H9 (cell line): Measurements from ENCODE around the gene SELPLG. TPM values are rescaled to one million over a fixed set of nuclear protein-coding genes. Genes with fewer than 3 reads are reported as not detected.

Experiments
- DNase-seq: peaks from one replicate; pipeline ENCODE4 v3.0.0-alpha.2; 2017
- H2AFZ ChIP-seq: one replicate; pipeline ENCODE4 v1.6.1; 2013; ENCODE audit warnings: mild to moderate bottlenecking, low read length, control low read depth, moderate library complexity
- H2AK5ac ChIP-seq: 2 replicates; pipeline ENCODE4 v1.6.1; 2013; ENCODE audit warnings: low read length, control low read depth, mixed read lengths; ENCODE audit not compliant: insufficient read length
- H2BK120ac ChIP-seq: one replicate; pipeline ENCODE4 v1.6.1; 2013; ENCODE audit warnings: low read depth, mild to moderate bottlenecking, low read length, control low read depth, inconsistent platforms; ENCODE audit not compliant: poor library complexity, severe bottlenecking
- H2BK12ac ChIP-seq: 2 replicates; pipeline ENCODE4 v1.6.1; 2013; ENCODE audit warnings: low read length, control low read depth, mixed read lengths, low read depth; ENCODE audit not compliant: insufficient read length
- H2BK15ac ChIP-seq: 2 replicates; pipeline ENCODE4 v1.6.1; 2013; ENCODE audit warnings: low read depth, low read length, control low read depth
- H2BK20ac ChIP-seq: one replicate; pipeline ENCODE4 v1.6.1; 2013; ENCODE audit warnings: low read depth, mild to moderate bottlenecking, low read length, control low read depth, inconsistent platforms; ENCODE audit not compliant: poor library complexity, severe bottlenecking
- H2BK5ac ChIP-seq: 2 replicates; pipeline ENCODE4 v1.6.1; 2013; ENCODE audit warnings: low read length, control low read depth, mixed read lengths; ENCODE audit not compliant: insufficient read length
- H3K14ac ChIP-seq: 2 replicates; pipeline ENCODE4 v1.6.1; 2013; ENCODE audit warnings: low read length, control low read depth; ENCODE audit not compliant: insufficient read depth
- H3K18ac ChIP-seq: 2 replicates; pipeline ENCODE4 v1.6.1; 2013; ENCODE audit warnings: low read depth, mild to moderate bottlenecking, mixed read lengths, low read length, control low read depth; ENCODE audit not compliant: insufficient read length
- H3K23ac ChIP-seq: 2 replicates; pipeline ENCODE4 v1.6.1; 2013; ENCODE audit warnings: low read length, control low read depth, mixed read lengths, low read depth; ENCODE audit not compliant: insufficient read length
- H3K23me2 ChIP-seq: 2 replicates; pipeline ENCODE4 v1.6.1; 2013; ENCODE audit warnings: low read depth, mild to moderate bottlenecking, mixed read lengths, low read length, control low read depth; ENCODE audit not compliant: insufficient read length, poor library complexity, severe bottlenecking
- H3K27ac ChIP-seq: 2 replicates; pipeline ENCODE4 v1.5.1; 2013; ENCODE audit warnings: low read length, control low read depth, mixed read lengths, low read depth; ENCODE audit not compliant: insufficient read length
- H3K27me3 ChIP-seq: 2 replicates; pipeline ENCODE4 v1.6.1; 2013; ENCODE audit warnings: low read length, control low read depth, inconsistent platforms; ENCODE audit not compliant: insufficient read depth
- H3K4ac ChIP-seq: 2 replicates; pipeline ENCODE4 v1.6.1; 2013; ENCODE audit warnings: low read depth, mild to moderate bottlenecking, control low read depth, inconsistent platforms, low read length, moderate library complexity
- H3K4me1 ChIP-seq: 2 replicates; pipeline ENCODE4 v1.6.1; 2013; ENCODE audit warnings: low read length, control low read depth, inconsistent platforms; ENCODE audit not compliant: insufficient read depth
- H3K4me2 ChIP-seq: 2 replicates; pipeline ENCODE4 v1.6.1; 2013; ENCODE audit warnings: low read length, control low read depth, mixed read lengths; ENCODE audit not compliant: insufficient read length, insufficient read depth
- H3K56ac ChIP-seq: 2 replicates; pipeline ENCODE4 v1.6.1; 2013; ENCODE audit warnings: low read depth, mild to moderate bottlenecking, mixed read lengths, low read length, control low read depth; ENCODE audit not compliant: insufficient read length
- H3K79me1 ChIP-seq: 2 replicates; pipeline ENCODE4 v1.6.1; 2013; ENCODE audit warnings: low read depth, mild to moderate bottlenecking, moderate library complexity, low read length, control low read depth, inconsistent platforms; ENCODE audit not compliant: insufficient read depth, poor library complexity, severe bottlenecking
- H3K79me2 ChIP-seq: 2 replicates; pipeline ENCODE4 v1.6.1; 2013; ENCODE audit warnings: low read length, control low read depth, inconsistent platforms; ENCODE audit not compliant: insufficient read depth
- H3K9ac ChIP-seq: 2 replicates; pipeline ENCODE4 v1.6.1; 2013; ENCODE audit warnings: low read length, control low read depth, mixed read lengths; ENCODE audit not compliant: insufficient read length; ENCODE audit errors: extremely low read depth
- H3K9me3 ChIP-seq: one replicate; pipeline ENCODE4 v1.6.1; 2013; ENCODE audit warnings: low read depth, low read length, inconsistent platforms; ENCODE audit not compliant: control insufficient read depth
- H3T11ph ChIP-seq: one replicate; pipeline ENCODE4 v1.6.1; 2013; ENCODE audit warnings: mild to moderate bottlenecking, low read length, control low read depth, inconsistent platforms
- H4K20me1 ChIP-seq: one replicate; pipeline ENCODE4 v1.6.1; 2013; ENCODE audit not compliant: control insufficient read depth, insufficient read length, insufficient read depth
- H4K5ac ChIP-seq: 2 replicates; pipeline ENCODE4 v1.6.1; 2013; ENCODE audit warnings: low read depth, mild to moderate bottlenecking, mixed read lengths, low read length, control low read depth; ENCODE audit not compliant: insufficient read length
- H4K8ac ChIP-seq: replicated peaks from 2 replicates; pipeline ENCODE4 v1.6.1; 2013; ENCODE audit warnings: low read length, control low read depth, mixed read lengths, low read depth; ENCODE audit not compliant: insufficient read length
- H4K91ac ChIP-seq: 2 replicates; pipeline ENCODE4 v1.6.1; 2013; ENCODE audit warnings: low read depth, mild to moderate bottlenecking, moderate library complexity, mixed read lengths, low read length, control low read depth; ENCODE audit not compliant: insufficient read length
- H3K27ac Mint-ChIP-seq, 3 experiments: 2 replicates in 2 of 3; 3 replicates in 1 of 3; pipeline ENCODE4 v1.8.0; 2020 to 2021; ENCODE audit warnings: mixed read lengths in 3 of 3, mild to moderate bottlenecking in 1 of 3, moderate library complexity in 1 of 3
- H3K27me3 Mint-ChIP-seq: 2 replicates; pipeline ENCODE4 v1.8.0; 2021; ENCODE audit warnings: low read depth, mild to moderate bottlenecking, moderate library complexity, mixed read lengths
- H3K36me3 Mint-ChIP-seq, 3 experiments: 2 replicates in 2 of 3; 3 replicates in 1 of 3; pipeline ENCODE4 v1.8.0; 2020 to 2021; ENCODE audit warnings: low read depth in 3 of 3, mixed read lengths in 3 of 3; ENCODE audit not compliant: insufficient read depth in 1 of 3
- H3K4me1 Mint-ChIP-seq, 2 experiments: 2 replicates each; pipeline ENCODE4 v1.8.0; 2020; ENCODE audit warnings: mixed read lengths in 2 of 2
- H3K4me3 Mint-ChIP-seq, 2 experiments: 2 replicates in 1 of 2; 3 replicates in 1 of 2; pipeline ENCODE4 v1.8.0; 2020 to 2021; ENCODE audit warnings: mild to moderate bottlenecking in 2 of 2, mixed read lengths in 2 of 2, moderate library complexity in 1 of 2
- H3K9me3 Mint-ChIP-seq, 2 experiments: 2 replicates in 1 of 2; 3 replicates in 1 of 2; pipeline ENCODE4 v1.8.0; 2020; ENCODE audit warnings: mild to moderate bottlenecking in 2 of 2, mixed read lengths in 2 of 2, moderate library complexity in 1 of 2
- CTCF ChIP-seq: fragments of 200-600 bp; sonication (generic); conservative IDR thresholded peaks from 3 replicates; pipeline ENCODE4 v1.8.0; 2021; ENCODE audit warnings: antibody characterized with exemption, mild to moderate bottlenecking
- WGBS: extraction: QIAGEN DNeasy Blood & Tissue Kit; methylation state at CpG from one replicate; pipeline ENCODE4 v1.1.7; 2013; ENCODE audit warnings: missing lambda C conversion rate, low lambda C conversion rate, mixed read lengths; ENCODE audit not compliant: insufficient read length; ENCODE audit errors: extremely low coverage; 5-methylcytosine and 5-hydroxymethylcytosine counted together
- total RNA-seq: library from RNA; stranded (reverse); gene quantifications from 2 replicates; pipeline ENCODE4 v1.2.1, GENCODE V29; 2021

Gene SELPLG
- total RNA-seq, 1 experiment from 2014 or later = 0.15 TPM

GRCh38 chr12:108629824-108630476 lies 3.7 kb downstream of the SELPLG start:
- Histone ChIP-seq H3K79me1 (no peaks in the 10 kb centered on the region), H4K5ac (no peak overlapping the region), H3K4ac (no peak overlapping the region), H3T11ph (no peak overlapping the region), H3K23me2 (no peaks in the 10 kb centered on the region), H3K27me3 (no peaks in the 10 kb centered on the region), H2BK5ac (no peak overlapping the region), H4K20me1 (no peaks in the 10 kb centered on the region), H2BK20ac (no peak overlapping the region), H3K56ac (no peak overlapping the region), H3K27ac (no peak overlapping the region), H2BK15ac (no peak overlapping the region), H3K23ac (no peak overlapping the region), H3K14ac (peak overlapping the region; percentile 25; the same call in 1 of the 2 replicates), H3K9ac (no peak overlapping the region), H2AK5ac (no peak overlapping the region), H3K4me1 (peaks cover 7% of the 10 kb centered on the region; the same call in 1 of the 2 replicates), H3K4me2 (no peak overlapping the region), H4K91ac (no peak overlapping the region), H2AFZ (no peak overlapping the region), H2BK120ac (no peak overlapping the region), H3K9me3 (no peaks in the 10 kb centered on the region), H3K79me2 (no peaks in the 10 kb centered on the region), H3K18ac (peak overlapping the region; percentile 51), H4K8ac (no peak overlapping the region), H2BK12ac (no peak overlapping the region)
- Mint-ChIP-seq H3K27ac (peak overlapping the region; percentile 39 to 59 (median 40); a peak in 3 of 7 replicates), H3K27me3 (no peaks in the 10 kb centered on the region), H3K4me1 (peaks cover 32 to 42% of the 10 kb centered on the region in 2 experiments), H3K36me3 (no peaks in the 10 kb centered on the region), H3K4me3 (peak overlapping the region in 1 of 2 experiments; percentile 54; a peak in 1 of 5 replicates), H3K9me3 (no peaks in the 10 kb centered on the region)
- WGBS = no CpG with 5 or more reads among the region's 17 CpGs
- TF ChIP-seq CTCF = no peak
- DNase-seq = no peak
